Tibial nerve (tissue), 4 donors: ENCODE measurements around the gene RGS6. TPM values are rescaled to one million over a fixed set of nuclear protein-coding genes. Genes with fewer than 3 reads are reported as not detected.

Source experiments
- DNase-seq, 2 donors: peaks; one replicate each; pipeline ENCODE4 v3.0.0-alpha.2; 2019; ENCODE audit warnings: low spot score in 2 of 2
- H3K27ac ChIP-seq, 4 donors: fragments of 200-600 bp; sonication (generic) in 3 of 4; one replicate each; pipeline ENCODE4 v1.5.1; 2017 to 2019; ENCODE audit warnings: mild to moderate bottlenecking in 1 of 4
- H3K27me3 ChIP-seq, 2 donors: fragments of 200-600 bp; sonication (generic) in 1 of 2; one replicate each; pipeline versions ENCODE4 v1.5.1 to v1.6.0; 2017 to 2019
- H3K36me3 ChIP-seq, 3 donors: fragments of 200-600 bp; sonication (generic); one replicate each; pipeline ENCODE4 v1.5.1; 2018 to 2019
- H3K4me1 ChIP-seq, 4 donors: fragments of 200-600 bp; sonication (generic) in 3 of 4; one replicate each; pipeline ENCODE4 v1.5.1; 2017 to 2019
- H3K4me3 ChIP-seq, 4 donors: fragments of 200-600 bp; sonication (generic) in 3 of 4; one replicate each; pipeline ENCODE4 v1.5.1; 2017 to 2019; ENCODE audit warnings: mild to moderate bottlenecking in 1 of 4, moderate library complexity in 1 of 4
- H3K9me3 ChIP-seq, 4 donors: fragments of 200-600 bp; sonication (generic) in 3 of 4; one replicate each; pipeline ENCODE4 v1.5.1; 2017 to 2019
- EP300 ChIP-seq, 2 donors: sonication (generic); formaldehyde crosslinking; IDR thresholded peaks; one replicate each; pipeline ENCODE4 v1.6.1; 2017; ENCODE audit warnings: antibody characterized with exemption in 2 of 2, mild to moderate bottlenecking in 1 of 2
- POLR2A ChIP-seq, 2 donors: fragments of 450-650 bp; IDR thresholded peaks; one replicate each; pipeline ENCODE4 v1.6.1; 2017; ENCODE audit warnings: antibody characterized with exemption in 2 of 2, mild to moderate bottlenecking in 2 of 2, moderate library complexity in 2 of 2
- WGBS, 2 donors: methylation state at CpG; one replicate each; pipeline ENCODE4 v1.1.5; 2018; 5-methylcytosine and 5-hydroxymethylcytosine counted together
- total RNA-seq, 4 donors: library from RNA; depleted of rRNA; stranded (reverse); fragments of >200 nt; gene quantifications; one replicate each; pipeline ENCODE4 v1.1.0, GENCODE V29; 2016
- TF ChIP-seq, protein P1 (sequence below), 5 experiments: fragments of 200-600 bp in 3 of 5; fragments of 450-650 bp in 2 of 5; sonication (generic) in 3 of 5; IDR thresholded peaks; one replicate each; pipeline ENCODE4 v1.5.1; 2016 to 2019; ENCODE audit warnings: antibody characterized with exemption in 5 of 5, mild to moderate bottlenecking in 3 of 5, moderate library complexity in 2 of 5

The RGS6 gene
- total RNA-seq, 4 donors from 2014 or later: 43.5 to 67.2 (median 54.7) TPM

GRCh38 chr14:72432748-72433147, 500.5 kb downstream of the RGS6 start:
- Histone ChIP-seq H3K4me3 (no peak overlapping the region), H3K27ac (no peak overlapping the region), H3K36me3 (no peaks in the 10 kb centered on the region), H3K9me3 (peaks cover 0 to 5% (median 0%) of the 10 kb centered on the region in 4 donors), H3K4me1 (no peaks in the 10 kb centered on the region), H3K27me3 (no peaks in the 10 kb centered on the region)
- WGBS, 2 donors: 89 to 90% methylated on average over 5 of the region's 5 CpGs
- DNase-seq: no peak
- TF ChIP-seq POLR2A (IDR thresholded peaks at IDR 0.05) (no peak), EP300 (IDR thresholded peaks at IDR 0.05) (no peak)
- TF ChIP-seq, protein P1, sequence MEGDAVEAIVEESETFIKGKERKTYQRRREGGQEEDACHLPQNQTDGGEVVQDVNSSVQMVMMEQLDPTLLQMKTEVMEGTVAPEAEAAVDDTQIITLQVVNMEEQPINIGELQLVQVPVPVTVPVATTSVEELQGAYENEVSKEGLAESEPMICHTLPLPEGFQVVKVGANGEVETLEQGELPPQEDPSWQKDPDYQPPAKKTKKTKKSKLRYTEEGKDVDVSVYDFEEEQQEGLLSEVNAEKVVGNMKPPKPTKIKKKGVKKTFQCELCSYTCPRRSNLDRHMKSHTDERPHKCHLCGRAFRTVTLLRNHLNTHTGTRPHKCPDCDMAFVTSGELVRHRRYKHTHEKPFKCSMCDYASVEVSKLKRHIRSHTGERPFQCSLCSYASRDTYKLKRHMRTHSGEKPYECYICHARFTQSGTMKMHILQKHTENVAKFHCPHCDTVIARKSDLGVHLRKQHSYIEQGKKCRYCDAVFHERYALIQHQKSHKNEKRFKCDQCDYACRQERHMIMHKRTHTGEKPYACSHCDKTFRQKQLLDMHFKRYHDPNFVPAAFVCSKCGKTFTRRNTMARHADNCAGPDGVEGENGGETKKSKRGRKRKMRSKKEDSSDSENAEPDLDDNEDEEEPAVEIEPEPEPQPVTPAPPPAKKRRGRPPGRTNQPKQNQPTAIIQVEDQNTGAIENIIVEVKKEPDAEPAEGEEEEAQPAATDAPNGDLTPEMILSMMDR (IDR thresholded peaks at IDR 0.05): no peak

DNA sequence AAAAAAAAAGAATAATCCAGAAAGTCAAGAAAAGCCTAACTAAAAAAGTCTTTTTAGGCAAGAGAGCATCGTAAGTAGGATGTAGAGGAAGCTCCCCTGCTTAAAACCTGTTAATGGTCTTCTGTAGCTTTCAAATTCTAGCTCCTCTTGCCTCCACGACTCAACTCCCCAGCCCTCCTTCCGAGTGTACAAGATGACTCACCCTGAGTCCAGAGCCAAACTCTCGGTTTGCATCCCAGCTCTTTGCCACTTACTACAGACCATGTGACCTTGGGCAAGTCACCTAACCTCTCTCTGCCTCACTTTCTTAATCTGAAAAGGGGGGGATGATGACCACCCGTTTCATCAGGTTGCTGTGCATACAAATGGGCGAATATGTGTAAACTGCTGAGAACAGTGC, 501.3 kb downstream of the RGS6 start:
- no peaks in the 10 kb centered on the region for H3K36me3 ChIP-seq
- no peaks in the 10 kb centered on the region for H3K4me1 ChIP-seq
- no peak overlapping the region for H3K4me3 ChIP-seq
- DNase-seq: no peak
- WGBS, 2 donors: 74 to 81% methylated on average over 6 of the region's 6 CpGs
- H3K9me3 ChIP-seq: no peaks in the 10 kb centered on the region
- TF ChIP-seq, protein P1 (IDR thresholded peaks at IDR 0.05): no peak
- no peak for TF ChIP-seq EP300 (IDR thresholded peaks at IDR 0.05)
- TF ChIP-seq POLR2A (IDR thresholded peaks at IDR 0.05): no peak
- H3K27me3 ChIP-seq: no peaks in the 10 kb centered on the region
- no peak overlapping the region for H3K27ac ChIP-seq

- 28 to 48% methylated on average over 2 of the region's 2 CpGs for WGBS, 2 donors
- TF ChIP-seq EP300 (IDR thresholded peaks at IDR 0.05) (no peak), POLR2A (IDR thresholded peaks at IDR 0.05) (no peak)
- TF ChIP-seq, protein P1 (IDR thresholded peaks at IDR 0.05): no peak
- no peak for DNase-seq
- H3K4me3 ChIP-seq: no peak overlapping the region
- H3K4me1 ChIP-seq: no peaks in the 10 kb centered on the region
- no peak overlapping the region for H3K27ac ChIP-seq
- no peaks in the 10 kb centered on the region for H3K27me3 ChIP-seq
- H3K9me3 ChIP-seq: no peaks in the 10 kb centered on the region
- no peaks in the 10 kb centered on the region for H3K36me3 ChIP-seq
These were observed 502.6 kb downstream of the RGS6 start for GRCh38 chr14:72434856-72435255.

DNA sequence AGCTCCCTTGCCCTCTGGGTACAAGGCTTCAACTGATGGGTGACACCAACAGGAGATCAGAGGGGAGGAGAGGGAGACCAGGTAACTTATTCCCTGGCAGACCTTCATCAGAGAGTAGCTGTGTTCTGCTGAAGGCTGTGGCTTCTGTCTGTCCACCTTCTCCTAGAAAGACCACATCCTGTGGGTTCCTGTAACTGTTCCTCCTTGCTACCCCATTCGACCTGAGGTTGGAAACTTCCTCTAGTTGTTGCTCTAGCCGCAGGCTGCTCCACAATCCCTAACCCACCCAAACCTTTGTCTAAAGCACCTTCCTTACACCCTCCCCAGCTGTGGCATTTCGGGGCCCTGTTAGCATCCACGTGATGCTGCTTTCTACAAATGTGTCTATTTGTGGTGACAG, 507.5 kb downstream of the RGS6 start:
- Histone ChIP-seq H3K27me3 (no peaks in the 10 kb centered on the region), H3K4me3 (no peak overlapping the region), H3K27ac (no peak overlapping the region), H3K36me3 (no peaks in the 10 kb centered on the region), H3K4me1 (peaks cover 0 to 4% (median 0%) of the 10 kb centered on the region in 4 donors), H3K9me3 (no peaks in the 10 kb centered on the region)
- WGBS, 2 donors: 75 to 82% methylated on average over 4 of the region's 4 CpGs
- no peak for DNase-seq
- TF ChIP-seq POLR2A (IDR thresholded peaks at IDR 0.05) (no peak), EP300 (IDR thresholded peaks at IDR 0.05) (no peak)
- TF ChIP-seq, protein P1 (IDR thresholded peaks at IDR 0.05): no peak

DNA sequence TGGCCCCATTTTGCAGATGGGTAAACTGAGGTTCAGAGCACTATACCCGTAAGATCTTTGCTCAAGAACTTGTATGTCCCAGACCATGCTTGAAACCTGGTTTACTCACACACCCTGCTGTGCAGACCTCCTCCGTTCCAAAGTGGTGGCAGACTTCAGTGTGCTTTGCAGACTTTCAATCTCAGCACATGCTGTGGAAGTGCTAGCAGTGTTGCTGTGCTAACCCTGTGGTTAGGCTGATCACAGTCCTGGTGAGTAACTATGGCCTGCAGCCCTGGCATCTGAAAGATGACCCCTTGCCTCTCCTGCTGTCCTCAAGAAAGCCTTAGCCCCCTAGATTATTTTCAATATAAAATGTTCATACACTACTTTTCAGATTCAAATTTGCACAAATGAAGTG, 511.0 kb downstream of the RGS6 start:
- WGBS, 2 donors: 88 to 92% methylated on average over 2 of the region's 2 CpGs

More for the DNA sequence above, 511.0 kb downstream of the RGS6 start:
- TF ChIP-seq POLR2A (IDR thresholded peaks at IDR 0.05): no peak
- no peak for TF ChIP-seq EP300 (IDR thresholded peaks at IDR 0.05)
- TF ChIP-seq, protein P1 (IDR thresholded peaks at IDR 0.05): no peak
- no peaks in the 10 kb centered on the region for H3K9me3 ChIP-seq
- H3K36me3 ChIP-seq: no peaks in the 10 kb centered on the region
- H3K4me3 ChIP-seq: no peak overlapping the region
- peaks cover 0 to 4% (median 0%) of the 10 kb centered on the region in 4 donors for H3K4me1 ChIP-seq
- H3K27me3 ChIP-seq: no peaks in the 10 kb centered on the region
- no peak overlapping the region for H3K27ac ChIP-seq
- no peak for DNase-seq
